ENCODE measurements around the gene DSP.

DSP gene

GRCh38 chr6:7537565-7538174 lies 3.8 kb upstream of the DSP start:
- no peaks in the 10 kb centered on the region for H4K20me1 ChIP-seq (ENCODE audit: insufficient read depth, low read length, poor library complexity, severe bottlenecking)
- no peak overlapping the region for H3K9ac ChIP-seq (ENCODE audit: low read depth, low read length, poor library complexity, severe bottlenecking)
- H3F3A ChIP-seq (ENCODE audit: low read depth): no peaks in the 10 kb centered on the region
- H3K27me3 ChIP-seq (ENCODE audit: insufficient read depth, low read length, poor library complexity, severe bottlenecking): no peaks in the 10 kb centered on the region
- H3K4me3 ChIP-seq (ENCODE audit: low read length, poor library complexity, severe bottlenecking): no peak overlapping the region
- no peak for TF ChIP-seq EZH2phosphoT487 (IDR thresholded peaks at IDR 0.05; ENCODE audit: borderline replicate concordance)
- TF ChIP-seq CTCF (conservative IDR thresholded peaks at IDR 0.05; ENCODE audit: low read length): no peak
- no peaks in the 10 kb centered on the region for H3K4me1 ChIP-seq (ENCODE audit: insufficient read depth, low read length, poor library complexity, severe bottlenecking)
- no peaks in the 10 kb centered on the region for H3K36me3 ChIP-seq (ENCODE audit: insufficient read depth, low read length)
- H3K4me2 ChIP-seq (ENCODE audit: low read depth, low read length, poor library complexity, severe bottlenecking): no peak overlapping the region
- no peak overlapping the region for H2AFZ ChIP-seq (ENCODE audit: low read length)
- H3K9me2 ChIP-seq (replicated peaks; ENCODE audit: low read depth, low read length): no peaks in the 10 kb centered on the region
- H3K79me2 ChIP-seq (ENCODE audit: insufficient read depth, low read length): no peaks in the 10 kb centered on the region
- no peaks in the 10 kb centered on the region for H3K9me3 ChIP-seq (ENCODE audit: insufficient read depth, low read depth, low read length)

- Histone ChIP-seq H3K4me3 (ENCODE audit: low read length, poor library complexity, severe bottlenecking) (no peak overlapping the region), H3F3A (ENCODE audit: low read depth) (no peaks in the 10 kb centered on the region), H3K9me3 (ENCODE audit: insufficient read depth, low read depth, low read length) (no peaks in the 10 kb centered on the region), H3K4me2 (ENCODE audit: low read depth, low read length, poor library complexity, severe bottlenecking) (no peak overlapping the region), H3K36me3 (ENCODE audit: insufficient read depth, low read length) (no peaks in the 10 kb centered on the region), H3K79me2 (ENCODE audit: insufficient read depth, low read length) (no peaks in the 10 kb centered on the region), H3K27me3 (ENCODE audit: insufficient read depth, low read length, poor library complexity, severe bottlenecking) (no peaks in the 10 kb centered on the region), H2AFZ (ENCODE audit: low read length) (no peak overlapping the region), H3K9ac (ENCODE audit: low read depth, low read length, poor library complexity, severe bottlenecking) (no peak overlapping the region), H3K9me2 (replicated peaks; ENCODE audit: low read depth, low read length) (no peaks in the 10 kb centered on the region), H4K20me1 (ENCODE audit: insufficient read depth, low read length, poor library complexity, severe bottlenecking) (no peaks in the 10 kb centered on the region), H3K4me1 (ENCODE audit: insufficient read depth, low read length, poor library complexity, severe bottlenecking) (no peaks in the 10 kb centered on the region)
- TF ChIP-seq EZH2phosphoT487 (IDR thresholded peaks at IDR 0.05; ENCODE audit: borderline replicate concordance) (no peak), CTCF (conservative IDR thresholded peaks at IDR 0.05; ENCODE audit: low read length) (no peak)
Observed at GRCh38 chr6:7538484-7538883, 3.0 kb upstream of the DSP start.

GRCh38 chr6:7540595-7540994 lies 876 bp upstream of the DSP start:
- H3K9me3 ChIP-seq (ENCODE audit: insufficient read depth, low read depth, low read length): no peaks in the 10 kb centered on the region
- no peaks in the 10 kb centered on the region for H4K20me1 ChIP-seq (ENCODE audit: insufficient read depth, low read length, poor library complexity, severe bottlenecking)
- H3K9me2 ChIP-seq (replicated peaks; ENCODE audit: low read depth, low read length): no peaks in the 10 kb centered on the region
- no peak overlapping the region for H3K4me2 ChIP-seq (ENCODE audit: low read depth, low read length, poor library complexity, severe bottlenecking)
- H3K36me3 ChIP-seq (ENCODE audit: insufficient read depth, low read length): no peaks in the 10 kb centered on the region
- TF ChIP-seq EZH2phosphoT487 (IDR thresholded peaks at IDR 0.05; ENCODE audit: borderline replicate concordance): no peak
- no peak for TF ChIP-seq CTCF (conservative IDR thresholded peaks at IDR 0.05; ENCODE audit: low read length)
- H3K9ac ChIP-seq (ENCODE audit: low read depth, low read length, poor library complexity, severe bottlenecking): no peak overlapping the region
- H3K4me1 ChIP-seq (ENCODE audit: insufficient read depth, low read length, poor library complexity, severe bottlenecking): no peaks in the 10 kb centered on the region
- H3F3A ChIP-seq (ENCODE audit: low read depth): no peaks in the 10 kb centered on the region
- H3K4me3 ChIP-seq (ENCODE audit: low read length, poor library complexity, severe bottlenecking): no peak overlapping the region
- H3K27me3 ChIP-seq (ENCODE audit: insufficient read depth, low read length, poor library complexity, severe bottlenecking): no peaks in the 10 kb centered on the region
- H2AFZ ChIP-seq (ENCODE audit: low read length): no peak overlapping the region
- H3K79me2 ChIP-seq (ENCODE audit: insufficient read depth, low read length): no peaks in the 10 kb centered on the region

Measured in Loucy (cell line).